ENCODE measurements around the gene PRTG. TPM values are rescaled to one million over a fixed set of nuclear protein-coding genes. Genes with fewer than 3 reads are reported as not detected.

PRTG gene
- total and polyA plus RNA-seq, 2 experiments from 2014 or later: 0.63 to 3.4 TPM

- DNase-seq (ENCODE audit: low spot score) (no peak), ATAC-seq (no peak)
- Histone ChIP-seq H3K79me2 (replicated peaks; ENCODE audit: insufficient read depth) (no peaks in the 10 kb centered on the region), H3K4me3 (no peak overlapping the region), H2AFZ (0 out of 2 replicates have a peak overlapping the region, but pooled peaks have one; percentile 72), H3K27me3 (ENCODE audit: insufficient read depth) (no peaks in the 10 kb centered on the region), H3K9me2 (ENCODE audit: insufficient read depth) (no peaks in the 10 kb centered on the region), H3K4me2 (no peak overlapping the region), H3K4me1 (ENCODE audit: insufficient read depth) (peaks cover 28% of the 10 kb centered on the region), H3K36me3 (ENCODE audit: insufficient read depth) (no peaks in the 10 kb centered on the region), H3K27ac (ENCODE audit: low read depth) (no peak overlapping the region), H4K20me1 (replicated peaks; ENCODE audit: insufficient read depth) (no peaks in the 10 kb centered on the region), H3F3A (replicated peaks; ENCODE audit: low read depth) (no peaks in the 10 kb centered on the region)
- TF ChIP-seq POLR2AphosphoS5 (IDR thresholded peaks at IDR 0.05; ENCODE audit: low read depth): no peak
- no peak for TF ChIP-seq ZNF331 (CRISPR knock-in tag; IDR thresholded peaks at IDR 0.05; ENCODE audit: low read depth)
- TF ChIP-seq REST (IDR thresholded peaks at IDR 0.05; ENCODE audit: unreplicated experiment): no peak
- TF ChIP-seq CTCF (conservative IDR thresholded peaks at IDR 0.05; ENCODE audit: low read depth in 2 of 2): no peak
- TF ChIP-seq EZH2phosphoT487 (IDR thresholded peaks at IDR 0.05; ENCODE audit: unreplicated experiment): no peak
- TF ChIP-seq JUNB (IDR thresholded peaks at IDR 0.05; ENCODE audit: unreplicated experiment): no peak
- no peak for TF ChIP-seq STAT1 (IDR thresholded peaks at IDR 0.05; ENCODE audit: unreplicated experiment)
- no peak for TF ChIP-seq EZH2 (IDR thresholded peaks at IDR 0.05; ENCODE audit: low read depth, unreplicated experiment)
- no peak for TF ChIP-seq ZNF462 (CRISPR knock-in tag; IDR thresholded peaks at IDR 0.05)
- TF ChIP-seq ZNF114 (CRISPR knock-in tag; IDR thresholded peaks at IDR 0.05): no peak
- no peak for TF ChIP-seq CREB1 (CRISPR knock-in tag; IDR thresholded peaks at IDR 0.05; ENCODE audit: low read depth)
- no peak for TF ChIP-seq NANOG (IDR thresholded peaks at IDR 0.05; ENCODE audit: borderline replicate concordance)
- no peak for TF ChIP-seq ETS1 (IDR thresholded peaks at IDR 0.05)
- peaks cover 2% of the 10 kb centered on the region for H3K27me3 Mint-ChIP-seq (ENCODE audit: insufficient read depth, low read depth, poor library complexity)
- H3K27ac Mint-ChIP-seq: no peak overlapping the region
- H3K4me3 Mint-ChIP-seq: no peak overlapping the region
- H3K4me1 Mint-ChIP-seq: peaks cover 31% of the 10 kb centered on the region
- no peaks in the 10 kb centered on the region for H3K36me3 Mint-ChIP-seq (ENCODE audit: low read depth)
- H3K9me3 Mint-ChIP-seq: no peaks in the 10 kb centered on the region
Measured at GRCh38 chr15:55696221-55696620, 46.7 kb downstream of the PRTG start.

All from GM23338 (cell line).